Activated CD8-positive, alpha-beta T cell treated with anti-CD3 and anti-CD28 coated beads for 36 hours (primary cell): Measurements from ENCODE around the gene DDC. TPM values are rescaled to one million over a fixed set of nuclear protein-coding genes. Genes with fewer than 3 reads are reported as not detected.

Source experiments
- ATAC-seq: fragments of 200-7000 bp; cut with Tn5 transposase; one replicate; pipeline ENCODE4 v1.10.0; 2021; ENCODE audit warnings: mild to moderate bottlenecking, moderate library complexity
- CTCF ChIA-PET: fragments of 350-600 bp; sonication (Branson Sonifier 250); formaldehyde crosslinking; loops from one replicate; lab custom pipeline; 2021; ENCODE audit warnings: antibody characterized with exemption; lab: Charles Lee
- POLR2A ChIA-PET: fragments of 350-600 bp; sonication (Branson Sonifier 250); formaldehyde crosslinking; loops from one replicate; lab custom pipeline; 2021; ENCODE audit warnings: antibody characterized with exemption; lab: Charles Lee
- DNase-seq: peaks from one replicate; pipeline ENCODE4 v3.0.0-alpha.2; 2020
- H3K27ac Mint-ChIP-seq: one replicate; pipeline ENCODE4 v1.8.0; 2021; ENCODE audit warnings: mild to moderate bottlenecking, mixed read lengths
- H3K27me3 Mint-ChIP-seq: one replicate; pipeline ENCODE4 v1.8.0; 2021; ENCODE audit warnings: mixed read lengths
- H3K36me3 Mint-ChIP-seq: one replicate; pipeline ENCODE4 v1.8.0; 2021; ENCODE audit warnings: low read depth, mixed read lengths
- H3K4me1 Mint-ChIP-seq: one replicate; pipeline ENCODE4 v1.8.0; 2021; ENCODE audit warnings: low read depth, mixed read lengths
- H3K4me3 Mint-ChIP-seq: one replicate; pipeline ENCODE4 v1.8.0; 2021; ENCODE audit warnings: mild to moderate bottlenecking, moderate library complexity, mixed read lengths
- H3K9me3 Mint-ChIP-seq: one replicate; pipeline ENCODE4 v1.8.0; 2021; ENCODE audit warnings: mixed read lengths
- intact Hi-C: fragments of 100-400 bp; cut with micrococcal nuclease; formaldehyde crosslinking; loops from one replicate; pipeline ENCODE4 v1.10.0; 2022
- total RNA-seq, 2 experiments: library from RNA; stranded (reverse); gene quantifications; one replicate each; pipeline ENCODE4 v1.2.3, GENCODE V29; 2021
- TF ChIP-seq, protein P1 (sequence below): fragments of 200-600 bp; IDR thresholded peaks from one replicate; pipeline ENCODE4 v1.8.0; 2022; ENCODE audit warnings: antibody characterized with exemption, mild to moderate bottlenecking

The DDC gene
- total RNA-seq, 2 experiments from 2014 or later, result 0.36 to 1.2 TPM

DNA sequence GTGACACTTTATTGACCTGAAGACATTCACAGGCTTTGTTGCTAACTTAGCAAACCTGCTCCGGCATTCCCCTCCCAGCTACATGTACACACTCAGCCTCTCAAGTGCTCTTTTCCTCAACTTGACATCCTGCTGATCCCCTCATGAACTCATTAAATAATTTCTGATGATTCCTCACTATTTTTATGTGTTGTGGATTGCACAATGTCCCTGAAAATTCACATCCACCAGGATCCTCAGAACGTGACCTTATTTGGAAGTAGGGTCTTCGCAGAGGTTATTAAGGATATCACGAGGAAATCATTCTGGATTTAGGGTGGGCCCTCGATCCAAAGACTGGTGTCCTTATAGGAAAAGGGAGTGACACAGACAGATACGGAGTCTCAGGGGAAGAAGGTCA lies 142.3 kb downstream of the DDC start:
- Mint-ChIP-seq H3K4me1 (peaks cover 1% of the 10 kb centered on the region), H3K27ac (no peak overlapping the region), H3K27me3 (no peaks in the 10 kb centered on the region), H3K4me3 (no peak overlapping the region), H3K36me3 (no peaks in the 10 kb centered on the region), H3K9me3 (no peaks in the 10 kb centered on the region)
- no peak for DNase-seq
- TF ChIP-seq, protein P1, sequence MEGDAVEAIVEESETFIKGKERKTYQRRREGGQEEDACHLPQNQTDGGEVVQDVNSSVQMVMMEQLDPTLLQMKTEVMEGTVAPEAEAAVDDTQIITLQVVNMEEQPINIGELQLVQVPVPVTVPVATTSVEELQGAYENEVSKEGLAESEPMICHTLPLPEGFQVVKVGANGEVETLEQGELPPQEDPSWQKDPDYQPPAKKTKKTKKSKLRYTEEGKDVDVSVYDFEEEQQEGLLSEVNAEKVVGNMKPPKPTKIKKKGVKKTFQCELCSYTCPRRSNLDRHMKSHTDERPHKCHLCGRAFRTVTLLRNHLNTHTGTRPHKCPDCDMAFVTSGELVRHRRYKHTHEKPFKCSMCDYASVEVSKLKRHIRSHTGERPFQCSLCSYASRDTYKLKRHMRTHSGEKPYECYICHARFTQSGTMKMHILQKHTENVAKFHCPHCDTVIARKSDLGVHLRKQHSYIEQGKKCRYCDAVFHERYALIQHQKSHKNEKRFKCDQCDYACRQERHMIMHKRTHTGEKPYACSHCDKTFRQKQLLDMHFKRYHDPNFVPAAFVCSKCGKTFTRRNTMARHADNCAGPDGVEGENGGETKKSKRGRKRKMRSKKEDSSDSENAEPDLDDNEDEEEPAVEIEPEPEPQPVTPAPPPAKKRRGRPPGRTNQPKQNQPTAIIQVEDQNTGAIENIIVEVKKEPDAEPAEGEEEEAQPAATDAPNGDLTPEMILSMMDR, result no peak
- ATAC-seq, result no peak
- intact Hi-C loops, result no loop called here
- ChIA-PET POLR2A (no interaction called here), CTCF (interaction anchor here (0.9 to 1.5 kb wide), 6 partner anchors 10 to 330 kb away, joined by 3 to 5 read pairs (median 3); partner anchors contain the start of gene ZPBP)

DNA sequence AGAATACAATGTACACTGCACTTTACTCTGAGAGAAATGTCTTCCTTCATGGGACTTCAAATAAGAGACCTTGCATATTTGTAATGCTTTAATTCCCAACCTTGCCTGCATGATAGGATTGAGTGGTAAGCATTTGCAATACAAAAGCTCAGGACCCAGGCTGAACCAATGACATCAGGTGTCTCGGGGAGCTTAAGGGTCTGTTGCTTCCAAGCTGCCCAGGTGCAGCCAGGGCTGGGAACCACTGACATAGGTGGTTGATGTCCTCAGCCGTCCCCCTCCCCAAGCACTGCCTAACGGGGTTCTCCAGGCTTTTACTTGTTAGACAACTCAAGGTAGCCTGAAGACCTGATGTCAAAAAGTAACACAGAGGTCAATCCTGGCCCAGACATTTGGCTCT lies 144.2 kb downstream of the DDC start:
- TF ChIP-seq, protein P1, result no peak
- Mint-ChIP-seq H3K27me3 (no peaks in the 10 kb centered on the region), H3K36me3 (no peaks in the 10 kb centered on the region), H3K27ac (no peak overlapping the region), H3K4me3 (no peak overlapping the region), H3K9me3 (no peaks in the 10 kb centered on the region), H3K4me1 (peaks cover 19% of the 10 kb centered on the region)
- ATAC-seq (no peak), DNase-seq (no peak)
- ChIA-PET CTCF (interaction anchor here (1.0 to 7.6 kb wide), 11 partner anchors 7 to 328 kb away, joined by 3 to 108 read pairs (median 4); partner anchors contain the start of gene ZPBP), POLR2A (interaction anchor here (1.2 to 1.5 kb wide), 2 partner anchors 71 to 90 kb away, joined by 3 read pairs; no protein-coding TSS in a partner anchor)
- intact Hi-C loops, result no loop called here

DNA sequence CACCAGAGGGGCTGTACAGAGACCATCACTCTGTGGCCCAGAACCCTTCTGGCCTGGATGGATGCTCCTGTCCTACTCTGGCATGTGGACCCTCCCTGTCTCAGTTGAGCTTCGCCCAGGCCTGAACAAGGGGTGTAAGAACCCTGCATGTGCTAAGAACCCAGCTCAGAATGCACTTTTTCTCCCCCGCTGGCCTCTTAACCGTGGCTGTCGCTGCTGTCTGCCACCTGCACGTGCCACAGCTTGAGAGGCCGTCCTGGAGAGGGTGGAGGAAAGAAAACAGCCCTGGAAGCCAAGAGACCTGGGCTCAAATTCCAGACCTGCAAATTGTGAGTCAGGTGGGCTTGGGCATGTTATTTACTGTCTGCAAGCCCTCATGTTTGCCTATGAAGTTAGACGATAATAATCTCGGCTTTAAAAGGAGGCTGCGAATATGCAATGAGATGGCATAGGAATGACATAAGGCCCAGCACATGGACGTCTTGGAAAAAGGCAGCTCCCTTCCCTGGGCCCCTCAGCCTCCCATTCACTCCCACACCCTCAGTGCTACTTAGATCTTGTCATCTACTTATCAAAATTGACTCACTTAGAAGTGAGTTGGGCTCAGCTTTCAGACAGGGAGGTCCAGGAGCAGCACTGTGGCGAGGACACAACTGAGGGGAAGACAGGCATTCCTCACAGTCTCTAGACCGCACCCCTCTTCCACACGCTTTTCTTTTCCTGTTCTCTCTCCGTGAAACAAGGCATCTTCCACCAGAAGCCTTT lies 146.5 kb downstream of the DDC start:
- no peak for DNase-seq
- Mint-ChIP-seq H3K4me1 (peaks cover 26% of the 10 kb centered on the region), H3K27ac (no peak overlapping the region), H3K9me3 (no peaks in the 10 kb centered on the region), H3K27me3 (no peaks in the 10 kb centered on the region), H3K36me3 (no peaks in the 10 kb centered on the region), H3K4me3 (no peak overlapping the region)
- no peak for ATAC-seq
- intact Hi-C loops, result loop anchor here (1.0 to 5.0 kb wide), 3 partner anchors 211 to 326 kb away; partner anchors contain the start of gene ZPBP
- ChIA-PET CTCF (interaction anchor here (0.6 to 7.6 kb wide), 63 partner anchors 10 to 360 kb away, joined by 3 to 108 read pairs (median 7); partner anchors contain the start of genes IKZF1 and ZPBP), POLR2A (interaction anchor here (0.9 to 3.6 kb wide), 8 partner anchors 13 to 270 kb away, joined by 3 to 12 read pairs (median 4); no protein-coding TSS in a partner anchor)
- TF ChIP-seq, protein P1, result no peak

DNA sequence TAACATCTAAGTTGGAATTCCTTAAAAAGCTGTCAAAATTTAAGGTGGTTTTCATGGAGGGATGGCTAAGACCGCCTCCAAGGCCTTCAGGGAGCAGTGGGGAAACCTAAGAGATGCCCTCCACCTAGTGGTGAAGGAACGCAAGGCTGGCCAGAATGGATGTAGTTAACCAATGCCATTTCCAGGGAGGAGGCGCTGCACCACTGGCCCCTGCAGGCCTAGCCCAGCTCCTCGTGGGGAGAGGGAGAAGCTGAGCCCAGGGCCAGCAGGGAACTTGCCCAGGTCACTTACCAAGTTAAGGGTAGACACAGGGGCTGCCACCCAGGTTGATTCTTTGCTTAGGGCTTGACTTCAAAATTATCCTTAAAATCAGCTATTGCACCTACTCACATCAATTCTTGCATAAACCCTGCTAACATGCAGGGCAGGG lies 147.1 kb downstream of the DDC start:
- no peaks in the 10 kb centered on the region for H3K36me3 Mint-ChIP-seq
- H3K27ac Mint-ChIP-seq, result no peak overlapping the region
- H3K4me1 Mint-ChIP-seq, result peaks cover 26% of the 10 kb centered on the region
- TF ChIP-seq, protein P1, result peak; percentile 90
- H3K9me3 Mint-ChIP-seq, result no peaks in the 10 kb centered on the region
- no peak overlapping the region for H3K4me3 Mint-ChIP-seq
- no peaks in the 10 kb centered on the region for H3K27me3 Mint-ChIP-seq
- ATAC-seq, result peak; percentile 93
- ChIA-PET POLR2A (interaction anchor here (0.7 to 3.6 kb wide), 12 partner anchors 12 to 269 kb away, joined by 3 to 12 read pairs (median 4); no protein-coding TSS in a partner anchor), CTCF (interaction anchor here (0.6 to 7.6 kb wide), 82 partner anchors 10 to 360 kb away, joined by 3 to 108 read pairs (median 5); partner anchors contain the start of genes IKZF1 and ZPBP)
- DNase-seq, result peak; percentile 90
- intact Hi-C loops, result loop anchor here (1.0 to 5.0 kb wide), 3 partner anchors 211 to 326 kb away; partner anchors contain the start of gene ZPBP
